Activated T-helper 1 cell treated with anti-CD3 and anti-CD28 coated beads, Interleukin-2, amount 50 U/mL, for 16 hours (primary cell): ENCODE results near the gene CCL21.
A peak's percentile ranks its signal among the peaks of the same experiment; 100 is the strongest.

Experiments used
- DNase-seq, 2 donors: peaks; one replicate each; pipeline ENCODE4 v3.0.0-alpha.2; 2020; ENCODE audit warnings: low read depth in 1 of 2, low spot score in 1 of 2

The CCL21 gene

GRCh38 chr9:34675048-34675714, 34.8 kb downstream of the CCL21 start:
- DNase-seq = peak in 1 of 2 donors; percentile 29

GRCh38 chr9:34674440-34674839, 35.5 kb downstream of the CCL21 start:
- DNase-seq = no peak

- DNase-seq = no peak
Observed at GRCh38 chr9:34671307-34671706, 38.6 kb downstream of the CCL21 start.

- DNase-seq = no peak
Observed at GRCh38 chr9:34669809-34670562, 40.0 kb downstream of the CCL21 start.

GRCh38 chr9:34665381-34666250, 44.3 kb downstream of the CCL21 start:
- peak; percentile 68 to 75 for DNase-seq

- DNase-seq = no peak
Observed at GRCh38 chr9:34665067-34665380, 44.9 kb downstream of the CCL21 start.

GRCh38 chr9:34664281-34665066, 45.5 kb downstream of the CCL21 start:
- peak in 1 of 2 donors; percentile 16 for DNase-seq

GRCh38 chr9:34663303-34663605, 46.7 kb downstream of the CCL21 start:
- DNase-seq = no peak

GRCh38 chr9:34662526-34663302, 47.2 kb downstream of the CCL21 start, which contains the start of gene CCL27:
CCL27 (minus strand) TSS chr9:34662657; CDS start chr9:34662633, 24 bp downstream.
- no peak for DNase-seq

GRCh38 chr9:34659592-34660253, 50.2 kb downstream of the CCL21 start:
- no peak for DNase-seq
